T follicular helper cell (primary cell): Measurements from ENCODE around the gene PSG4.
"Not testable (repeated sequence)": the region's sequence is repeated elsewhere in the genome, so short reads cannot be mapped to it uniquely, and the experiment has no call there.

Experiments
- DNase-seq: peaks from one replicate; pipeline ENCODE4 v3.0.0-alpha.2; 2020; ENCODE audit warnings: low read depth
- total RNA-seq, 2 experiments: gene quantifications; one replicate each; lab custom pipeline; 2026; lab: John Stamatoyannopoulos, UW

Gene PSG4
- 0 reads per million in 2 experiments for total RNA-seq

DNA sequence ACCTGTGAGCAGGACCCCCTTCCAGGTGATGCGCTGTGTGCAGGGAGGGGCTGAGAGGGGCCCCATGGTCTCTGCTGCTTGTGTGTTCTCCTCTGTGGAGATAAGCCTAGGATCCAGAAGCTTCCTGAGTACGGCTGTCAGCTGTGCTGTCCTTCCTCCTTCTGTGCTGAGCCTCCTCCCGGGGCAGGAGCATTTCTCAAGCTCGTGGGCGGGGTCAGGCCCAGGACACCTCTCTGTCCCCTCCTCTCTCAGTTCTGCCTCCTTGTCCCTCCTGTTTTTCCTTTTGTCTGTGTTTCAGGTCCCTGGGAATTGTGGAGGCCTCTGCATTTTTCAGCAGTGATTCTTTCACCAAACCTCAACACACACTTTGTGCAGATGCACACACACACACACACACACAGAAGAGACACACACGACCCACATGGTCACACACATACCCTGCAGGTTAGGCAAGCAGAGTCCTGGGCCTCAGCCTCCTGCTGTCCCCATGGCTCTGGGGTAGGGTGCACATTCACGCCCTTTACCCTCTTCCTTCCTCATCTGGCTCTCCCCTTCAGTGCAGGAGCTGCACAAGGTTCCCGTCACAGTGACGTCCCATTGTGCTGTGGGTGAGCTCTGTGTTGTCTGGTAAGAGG, at the start of gene PSG4:
Gene PSG4, minus strand, starts transcription at position 168 of the 635 bp plus-strand sequence. Its CDS starts 102 bp downstream, at position 66.
- DNase-seq, result not testable (repeated sequence)

DNA sequence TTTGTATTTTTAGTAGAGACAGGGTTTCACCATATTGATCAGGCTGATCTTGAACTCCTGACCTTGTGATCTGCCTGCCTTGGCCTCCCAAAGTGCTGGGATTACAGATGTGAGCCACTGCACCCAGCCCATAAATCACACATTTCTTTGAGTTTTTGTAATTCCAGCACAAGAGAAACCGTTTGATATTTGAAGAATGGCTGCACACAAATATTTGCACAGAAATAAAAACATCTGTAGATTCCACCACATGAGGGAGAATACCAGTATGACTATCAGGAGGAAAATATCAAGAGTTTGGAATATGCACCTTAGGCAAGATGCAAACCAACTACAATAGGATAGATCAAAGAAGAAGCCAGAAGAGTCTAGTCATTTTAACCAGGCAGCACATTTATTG, 46.0 kb upstream of the PSG4 start:
- not testable (repeated sequence) for DNase-seq

DNA sequence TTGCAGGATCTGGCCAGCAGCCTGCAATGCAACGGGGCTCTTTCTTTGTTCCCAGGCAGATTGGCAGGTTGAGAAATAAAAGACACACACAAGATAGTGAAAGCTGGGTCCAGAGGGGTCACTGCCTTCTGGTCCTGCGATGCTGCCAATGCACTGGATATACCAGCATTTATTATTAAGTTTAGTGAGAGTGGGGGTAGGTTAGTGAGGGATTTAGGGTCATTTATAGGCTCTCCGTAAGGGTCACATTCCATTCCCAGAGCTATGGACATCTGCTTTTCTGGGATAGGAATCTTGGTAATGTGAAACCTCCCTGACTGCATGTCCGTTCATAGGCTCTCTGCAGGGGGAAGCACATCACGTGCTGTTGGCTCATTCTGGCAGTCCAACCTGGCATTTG, 44.9 kb upstream of the PSG4 start:
- DNase-seq, result not testable (repeated sequence)

DNA sequence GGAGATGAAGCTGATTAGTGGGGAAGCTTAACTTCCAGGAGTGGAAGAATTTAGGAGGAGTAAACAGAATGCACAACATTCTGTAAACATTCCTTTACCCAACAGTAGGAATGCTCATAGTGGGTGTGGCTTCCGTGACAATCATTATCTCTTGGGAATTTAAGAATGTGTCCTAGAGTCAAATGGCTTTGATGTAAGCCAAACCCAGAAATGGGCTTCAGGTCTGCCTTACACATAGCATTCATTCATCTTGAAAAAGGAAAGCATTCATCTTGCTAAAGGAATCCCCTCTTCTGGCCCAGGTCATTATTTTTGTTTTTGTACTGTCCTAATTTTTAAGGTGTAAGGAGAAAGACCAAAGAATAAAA, 43.2 kb upstream of the PSG4 start:
- not testable (repeated sequence) for DNase-seq

GRCh38 chr19:43247243-43247880, 41.9 kb upstream of the PSG4 start:
- not testable (repeated sequence) for DNase-seq

GRCh38 chr19:43245848-43246247, 40.4 kb upstream of the PSG4 start:
- not testable (repeated sequence) for DNase-seq

GRCh38 chr19:43242211-43242610, 36.8 kb upstream of the PSG4 start:
- DNase-seq, result not testable (repeated sequence)

DNA sequence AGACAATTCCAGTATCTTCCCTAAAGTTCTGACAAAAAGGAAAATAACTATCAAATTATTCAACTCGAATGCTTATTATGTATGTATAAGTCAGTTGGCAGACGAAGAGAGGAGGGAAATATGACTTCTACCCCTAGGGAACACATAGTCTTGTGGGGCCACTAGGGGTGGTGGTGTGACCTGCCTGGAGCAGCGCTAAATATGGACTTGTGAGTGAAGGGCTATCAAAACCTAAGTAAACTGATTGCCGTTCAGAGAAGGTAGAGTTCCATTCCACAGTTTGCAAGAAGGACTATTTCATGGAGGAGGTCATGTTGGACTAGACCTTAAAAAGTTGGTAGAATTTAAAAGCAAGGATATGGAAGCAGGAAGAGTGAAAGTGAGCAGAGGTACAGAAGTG, 32.8 kb upstream of the PSG4 start:
- DNase-seq, result not testable (repeated sequence)

- not testable (repeated sequence) for DNase-seq
These were observed 30.2 kb upstream of the PSG4 start for GRCh38 chr19:43235686-43236085.

GRCh38 chr19:43229315-43229714, 23.9 kb upstream of the PSG4 start:
- no peak for DNase-seq

DNA sequence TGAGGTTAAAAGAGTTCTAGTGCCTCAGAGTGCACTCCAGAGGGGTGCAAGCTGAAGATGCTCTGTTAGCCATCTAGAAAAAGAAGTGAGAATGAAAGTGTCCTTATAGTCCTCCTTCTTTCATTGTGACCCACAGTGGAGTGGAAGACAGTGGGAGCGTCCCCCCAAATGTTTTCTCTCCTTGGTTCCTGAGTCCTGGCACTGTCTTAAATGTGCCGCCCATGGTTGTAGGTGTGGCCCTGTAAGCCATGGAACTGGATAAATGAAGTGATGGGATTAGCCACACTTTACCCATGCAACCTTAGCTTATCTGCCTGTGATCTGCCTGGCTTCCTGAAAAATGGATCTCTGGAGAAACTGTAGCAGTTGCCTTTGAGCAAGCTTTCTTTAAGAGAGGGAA, 23.3 kb upstream of the PSG4 start:
- not testable (repeated sequence) for DNase-seq

DNA sequence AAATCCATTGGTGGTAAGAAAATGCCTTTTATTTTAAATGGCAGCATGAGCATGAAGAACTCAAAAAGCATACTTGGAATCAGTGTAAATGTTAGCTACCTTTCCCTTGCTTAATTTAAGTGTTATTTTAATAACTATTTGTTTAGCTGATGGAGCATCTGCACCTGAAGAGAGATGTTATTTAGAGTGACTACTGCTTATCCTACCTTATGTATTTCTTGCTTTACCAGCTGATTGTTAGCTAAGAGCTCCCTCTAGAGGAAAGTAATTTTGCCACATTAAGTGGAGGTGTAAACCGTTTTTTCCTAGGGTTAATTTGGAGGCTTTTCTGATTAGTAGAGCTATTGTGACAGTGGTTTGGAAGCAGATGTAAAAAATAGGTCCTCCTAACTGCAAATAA, 21.5 kb upstream of the PSG4 start:
- not testable (repeated sequence) for DNase-seq

DNA sequence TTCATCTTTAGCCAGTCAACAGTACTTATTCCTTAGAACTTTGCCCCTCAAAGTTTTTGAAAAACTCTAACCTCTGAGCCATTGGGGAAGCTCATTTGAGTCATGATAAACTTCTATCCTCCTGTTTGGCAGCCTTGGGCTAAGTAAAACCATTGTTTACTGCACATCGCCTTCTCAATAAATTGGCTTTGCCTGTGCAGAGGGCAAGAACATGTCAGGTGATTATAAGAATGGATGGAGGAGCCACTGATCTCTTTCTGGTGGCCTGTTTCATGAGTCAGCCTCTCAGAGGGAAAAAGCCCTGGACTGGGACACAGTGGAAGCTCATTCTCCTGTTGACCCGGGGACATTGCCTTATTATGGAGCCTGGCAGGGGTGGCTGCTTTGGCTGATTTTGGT, 19.4 kb upstream of the PSG4 start:
- no peak for DNase-seq

DNA sequence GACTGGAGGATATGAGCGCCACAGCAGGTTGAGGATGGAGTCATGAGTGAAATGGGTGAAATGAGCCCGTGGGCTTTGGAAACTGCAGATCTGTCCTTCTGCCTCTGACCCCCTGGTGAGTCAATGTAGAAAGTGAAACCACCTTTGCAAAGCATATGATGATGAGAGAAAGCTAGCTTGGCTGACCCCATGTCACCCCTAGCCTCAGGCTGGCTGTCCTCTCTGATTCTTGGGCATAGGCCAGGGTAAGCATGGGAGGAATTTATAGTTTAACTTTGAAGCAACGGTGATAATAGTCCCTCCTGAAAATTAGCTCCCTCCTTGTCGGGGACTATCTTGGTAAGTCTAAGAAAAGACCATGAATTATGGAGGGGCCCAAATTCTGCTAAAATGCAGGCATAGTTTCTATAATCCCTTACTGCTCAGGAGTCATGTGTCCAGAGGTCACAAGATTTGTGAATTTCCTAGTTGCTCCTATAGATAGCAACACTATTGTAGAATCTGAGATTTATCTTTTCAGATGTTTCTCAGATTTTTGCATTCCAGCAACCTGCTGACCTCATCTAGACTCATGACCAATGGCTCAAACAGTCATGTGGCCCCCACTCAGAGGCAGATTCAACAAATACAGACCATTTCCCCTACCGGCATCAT, 18.9 kb upstream of the PSG4 start:
- DNase-seq, result not testable (repeated sequence)

DNA sequence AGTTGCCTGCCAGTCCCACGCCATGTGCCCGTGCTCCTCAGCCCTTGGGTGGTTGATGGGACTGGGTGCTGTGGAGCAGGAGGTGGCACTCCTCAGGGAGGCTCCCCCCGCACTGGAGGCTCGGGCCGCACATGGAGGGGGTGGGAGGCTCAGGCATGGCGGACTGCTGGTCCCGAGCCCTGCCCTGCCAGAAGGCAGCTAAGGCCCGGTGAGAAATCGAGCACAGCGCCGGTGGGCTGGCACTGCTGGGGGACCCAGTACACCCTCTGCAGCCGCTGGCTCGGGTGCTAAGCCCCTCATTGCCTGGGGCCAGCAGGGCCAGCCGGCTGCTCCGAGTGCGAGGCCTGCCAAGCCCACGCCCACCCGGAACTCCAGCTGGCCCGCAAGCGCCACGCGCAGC, 16.5 kb upstream of the PSG4 start:
- DNase-seq, result not testable (repeated sequence)

GRCh38 chr19:43219136-43219535, 13.7 kb upstream of the PSG4 start:
- DNase-seq, result not testable (repeated sequence)

DNA sequence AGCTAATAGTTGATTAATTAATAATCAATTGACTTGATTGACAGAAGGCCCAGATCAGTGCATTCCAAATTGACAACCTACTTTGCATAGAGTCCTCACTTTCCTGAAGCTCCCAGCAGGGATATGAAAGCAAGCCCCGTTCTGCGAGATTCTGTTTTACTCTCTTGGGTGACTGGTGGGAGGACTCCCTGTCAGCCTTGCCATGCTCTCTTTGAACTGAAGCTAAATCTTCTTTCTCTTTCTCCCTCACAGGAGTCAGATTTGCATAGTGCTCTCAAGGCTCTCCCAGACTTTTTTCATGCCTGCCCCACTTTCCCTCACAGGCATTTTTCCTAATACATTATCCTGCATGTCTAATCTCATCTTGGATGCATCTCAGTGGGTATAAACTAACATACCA, 10.4 kb upstream of the PSG4 start:
- DNase-seq, result not testable (repeated sequence)

DNA sequence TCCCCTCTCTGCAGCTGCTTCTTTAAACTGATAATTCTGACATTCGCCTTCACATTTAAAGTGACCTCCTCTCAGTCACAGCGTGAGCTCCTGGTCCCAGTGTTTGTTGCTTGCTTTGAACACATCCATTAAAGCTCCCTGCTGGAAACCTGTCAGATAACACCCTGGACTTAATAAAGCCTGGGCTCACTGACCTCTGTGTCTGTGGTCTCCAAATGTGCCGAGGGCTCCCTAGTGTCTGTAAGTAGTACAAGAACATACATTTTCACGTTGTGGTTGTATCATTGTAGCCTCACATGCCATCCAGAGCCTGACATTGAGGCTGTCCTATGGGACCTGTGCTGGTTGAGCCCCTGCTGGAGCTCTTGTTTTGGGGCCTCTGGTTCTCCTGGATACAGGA, 2.6 kb upstream of the PSG4 start:
- DNase-seq, result no peak

- not testable (repeated sequence) for DNase-seq
These were observed 1.7 kb upstream of the PSG4 start for GRCh38 chr19:43207174-43207573.

DNA sequence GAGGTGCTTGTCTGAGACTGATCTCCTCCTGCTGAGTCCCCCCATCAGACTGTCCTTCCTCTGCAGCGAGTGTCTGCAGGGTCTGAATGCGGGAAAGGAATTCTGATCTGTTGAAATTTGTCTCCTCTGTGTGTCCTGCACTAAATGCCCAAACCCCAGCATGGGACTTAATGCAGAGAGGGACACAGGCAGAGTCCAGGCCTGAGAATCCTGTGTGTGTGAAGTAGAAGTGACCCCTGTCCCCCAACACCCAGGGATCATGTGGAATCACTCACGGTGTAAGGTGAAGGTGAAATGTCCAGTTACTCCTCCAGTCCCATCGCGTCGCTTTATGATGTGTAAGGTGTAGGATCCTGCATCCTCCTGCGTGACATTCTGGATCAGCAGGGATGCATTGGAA, 1.8 kb downstream of the PSG4 start:
- DNase-seq, result not testable (repeated sequence)

DNA sequence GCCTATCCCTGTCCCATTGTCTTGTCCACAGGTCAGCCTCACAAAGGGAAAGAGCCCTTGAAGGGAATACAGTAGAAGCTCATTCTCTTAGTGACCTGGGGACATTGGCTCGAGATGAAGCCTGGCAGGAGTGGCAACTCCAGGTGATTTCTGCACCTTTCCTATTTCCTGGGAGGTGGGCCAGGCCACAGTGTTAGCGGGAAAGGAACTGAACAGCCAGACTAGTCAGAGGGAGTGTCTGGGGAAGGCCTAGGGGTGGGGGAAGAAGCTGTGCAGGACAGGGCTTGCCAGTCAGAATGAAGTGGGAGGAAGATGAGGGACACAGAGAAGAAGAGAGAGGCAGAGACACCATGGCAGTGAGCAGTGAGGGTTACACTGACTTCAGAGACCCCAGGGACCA, 3.5 kb downstream of the PSG4 start:
- not testable (repeated sequence) for DNase-seq

GRCh38 chr19:43201337-43201801, 4.1 kb downstream of the PSG4 start:
- not testable (repeated sequence) for DNase-seq
